ENCODE data around the gene HMCN1. TPM values are rescaled to one million over a fixed set of nuclear protein-coding genes. Genes with fewer than 3 reads are reported as not detected.

The HMCN1 gene
- total and polyA plus RNA-seq, 11 donors: 2.1 to 14.1 (median 5.6) TPM

DNA sequence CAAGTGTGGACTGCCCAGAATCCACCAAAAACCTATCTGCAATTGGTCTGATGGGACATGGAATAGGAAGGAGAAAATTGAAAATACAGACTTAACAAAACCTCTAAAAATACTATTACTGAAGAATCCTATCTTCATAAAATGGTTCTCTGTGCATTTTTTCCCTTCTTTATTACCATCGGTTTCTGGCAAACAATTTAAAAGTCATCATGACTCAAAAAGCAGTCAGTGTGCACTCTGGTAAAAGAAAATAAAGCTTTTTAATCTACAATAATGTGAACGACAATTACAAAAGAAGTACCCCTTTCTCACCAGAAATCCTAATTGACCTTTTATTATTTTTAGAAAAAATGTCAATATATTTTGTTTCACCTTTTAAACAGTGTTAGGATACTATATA is 454.5 kb downstream of the HMCN1 start:
- peaks cover 0 to 9% (median 0%) of the 10 kb centered on the region in 12 donors for H3K4me1 ChIP-seq

DNA sequence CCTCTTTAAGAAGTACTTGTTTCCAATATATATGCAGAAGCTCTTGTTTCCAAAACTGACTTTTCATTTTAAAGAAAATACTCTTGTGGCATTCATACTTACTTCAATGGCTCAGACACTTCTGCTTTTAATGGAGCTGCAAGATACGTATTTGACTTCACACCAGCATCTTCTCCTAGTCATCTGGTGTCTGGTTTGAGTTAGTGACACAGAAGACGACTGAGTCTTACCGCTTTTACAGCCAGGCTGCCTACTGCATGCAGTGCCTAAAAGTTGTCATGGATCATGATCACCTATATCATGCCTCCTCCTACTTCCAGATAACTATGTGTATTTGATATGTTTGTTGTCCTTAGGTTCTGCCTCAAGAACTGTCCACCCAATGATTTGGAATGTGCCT is 455.0 kb downstream of the HMCN1 start:
- H3K27ac ChIP-seq: no peak overlapping the region
- DNase-seq (no peak), ATAC-seq (no peak)
- intact Hi-C loops (cut with DNase I): no loop called here
- WGBS, 4 donors: 94 to 96% (median 94%) methylated on average over 3 of the region's 3 CpGs
- peaks cover 0 to 5% (median 0%) of the 10 kb centered on the region in 12 donors for H3K4me1 ChIP-seq
- H3K9me3 ChIP-seq: no peaks in the 10 kb centered on the region
- H3K36me3 ChIP-seq: peaks cover 0 to 36% (median 5%) of the 10 kb centered on the region in 9 donors
- no peaks in the 10 kb centered on the region for H3K27me3 ChIP-seq
- no peak overlapping the region for H3K4me3 ChIP-seq
- TF ChIP-seq POLR2A (IDR thresholded peaks at IDR 0.05): no peak
- TF ChIP-seq, protein P1, sequence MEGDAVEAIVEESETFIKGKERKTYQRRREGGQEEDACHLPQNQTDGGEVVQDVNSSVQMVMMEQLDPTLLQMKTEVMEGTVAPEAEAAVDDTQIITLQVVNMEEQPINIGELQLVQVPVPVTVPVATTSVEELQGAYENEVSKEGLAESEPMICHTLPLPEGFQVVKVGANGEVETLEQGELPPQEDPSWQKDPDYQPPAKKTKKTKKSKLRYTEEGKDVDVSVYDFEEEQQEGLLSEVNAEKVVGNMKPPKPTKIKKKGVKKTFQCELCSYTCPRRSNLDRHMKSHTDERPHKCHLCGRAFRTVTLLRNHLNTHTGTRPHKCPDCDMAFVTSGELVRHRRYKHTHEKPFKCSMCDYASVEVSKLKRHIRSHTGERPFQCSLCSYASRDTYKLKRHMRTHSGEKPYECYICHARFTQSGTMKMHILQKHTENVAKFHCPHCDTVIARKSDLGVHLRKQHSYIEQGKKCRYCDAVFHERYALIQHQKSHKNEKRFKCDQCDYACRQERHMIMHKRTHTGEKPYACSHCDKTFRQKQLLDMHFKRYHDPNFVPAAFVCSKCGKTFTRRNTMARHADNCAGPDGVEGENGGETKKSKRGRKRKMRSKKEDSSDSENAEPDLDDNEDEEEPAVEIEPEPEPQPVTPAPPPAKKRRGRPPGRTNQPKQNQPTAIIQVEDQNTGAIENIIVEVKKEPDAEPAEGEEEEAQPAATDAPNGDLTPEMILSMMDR (IDR thresholded peaks at IDR 0.05): no peak

More for the DNA sequence above, 454.5 kb downstream of the HMCN1 start:
- Histone ChIP-seq H3K9me3 (no peaks in the 10 kb centered on the region), H3K4me3 (no peak overlapping the region), H3K27ac (no peak overlapping the region), H3K27me3 (no peaks in the 10 kb centered on the region), H3K36me3 (peaks cover 0 to 36% (median 5%) of the 10 kb centered on the region in 9 donors)
- no peak for DNase-seq
- no peak for TF ChIP-seq POLR2A (IDR thresholded peaks at IDR 0.05)
- TF ChIP-seq, protein P1 (IDR thresholded peaks at IDR 0.05): no peak
- ATAC-seq: no peak
- 86 to 94% (median 90%) methylated on average over 2 of the region's 2 CpGs for WGBS, 4 donors
- intact Hi-C loops (cut with DNase I): no loop called here

DNA sequence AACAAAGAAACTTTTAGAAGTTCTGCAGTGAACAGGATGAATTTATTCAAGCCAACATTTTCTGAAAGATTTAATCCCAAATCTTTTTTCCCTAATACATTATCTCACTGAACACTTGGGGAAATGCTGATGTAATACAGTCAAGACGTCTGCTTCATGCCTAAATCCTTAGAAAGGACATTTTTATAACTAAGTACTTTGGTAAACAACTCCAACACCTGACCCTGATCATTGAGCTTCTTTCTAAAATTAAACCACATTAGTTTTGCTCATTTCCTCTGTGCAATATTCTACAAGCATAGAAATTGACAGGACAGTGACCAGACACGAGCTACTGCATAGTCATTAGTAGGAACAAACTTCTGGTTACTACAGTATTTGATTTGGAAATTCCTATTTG is 457.3 kb downstream of the HMCN1 start:
- Histone ChIP-seq H3K27ac (no peak overlapping the region), H3K4me1 (no peaks in the 10 kb centered on the region), H3K4me3 (no peak overlapping the region), H3K36me3 (peaks cover 0 to 36% (median 5%) of the 10 kb centered on the region in 9 donors), H3K9me3 (no peaks in the 10 kb centered on the region), H3K27me3 (no peaks in the 10 kb centered on the region)
- ATAC-seq (no peak), DNase-seq (no peak)
- TF ChIP-seq POLR2A (IDR thresholded peaks at IDR 0.05): no peak
- TF ChIP-seq, protein P1 (IDR thresholded peaks at IDR 0.05): no peak
- intact Hi-C loops (cut with DNase I): loop anchor here in 1 of 10 donors (10.0 kb wide), 1 partner anchor 367 kb away; no protein-coding TSS in a partner anchor
- 68 to 79% (median 72%) methylated on average over 2 of the region's 2 CpGs for WGBS, 4 donors

DNA sequence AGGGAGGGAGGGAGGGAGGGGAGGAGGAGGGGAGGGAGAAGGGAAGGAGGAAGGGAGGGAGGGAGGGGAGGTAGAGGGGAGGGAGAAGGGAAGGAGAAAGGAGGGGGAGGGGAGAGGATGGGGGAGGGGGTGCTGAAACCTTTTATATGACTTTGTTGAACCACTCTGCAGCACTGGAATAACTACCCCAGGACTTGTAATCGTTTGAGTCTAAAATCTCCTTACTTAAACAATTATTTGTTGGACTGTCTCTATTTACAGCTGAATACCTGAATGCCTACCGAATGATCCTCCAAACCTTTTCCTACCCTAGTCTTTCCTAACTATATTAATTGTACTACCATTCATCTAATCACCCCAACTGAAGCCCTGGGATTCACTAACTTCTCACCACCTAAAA is 459.0 kb downstream of the HMCN1 start:
- TF ChIP-seq, protein P1 (IDR thresholded peaks at IDR 0.05): no peak
- no peak for TF ChIP-seq POLR2A (IDR thresholded peaks at IDR 0.05)
- no peaks in the 10 kb centered on the region for H3K4me1 ChIP-seq
- 89 to 97% (median 91%) methylated on average over 2 of the region's 2 CpGs for WGBS, 4 donors
- peaks cover 0 to 27% (median 5%) of the 10 kb centered on the region in 9 donors for H3K36me3 ChIP-seq
- DNase-seq (no peak), ATAC-seq (no peak)
- H3K27ac ChIP-seq: no peak overlapping the region
- H3K9me3 ChIP-seq: no peaks in the 10 kb centered on the region
- intact Hi-C loops (cut with DNase I): loop anchor here in 1 of 10 donors (10.0 kb wide), 1 partner anchor 368 kb away; no protein-coding TSS in a partner anchor
- H3K4me3 ChIP-seq: no peak overlapping the region
- no peaks in the 10 kb centered on the region for H3K27me3 ChIP-seq

Measured in heart left ventricle (tissue), 16 donors.